Stimulated activated effector memory CD8-positive, alpha-beta T cell treated with anti-CD3 and anti-CD28 coated beads, Interleukin-12 subunit alpha, Interleukin-12 subunit beta, amount 100 ng/mL, for 72 hours (primary cell): ENCODE data around the gene TTC28.
"Not testable (repeated sequence)": the region's sequence is repeated elsewhere in the genome, so short reads cannot be mapped to it uniquely, and the experiment has no call there.

Experiments used
- ATAC-seq: fragments of 150-1000 bp; cut with Tn5 transposase; 2 replicates; pipeline ENCODE4 v1.10.0; 2021
- DNase-seq, 2 donors: peaks; one replicate each; pipeline ENCODE4 v3.0.0; 2021 to 2022; ENCODE audit warnings: low spot score in 2 of 2
- H3K27ac Mint-ChIP-seq: one replicate; pipeline ENCODE4 v1.8.0; 2022; ENCODE audit warnings: mild to moderate bottlenecking, mixed read lengths
- H3K36me3 Mint-ChIP-seq: one replicate; pipeline ENCODE4 v1.8.0; 2022; ENCODE audit warnings: mild to moderate bottlenecking, mixed read lengths
- H3K4me1 Mint-ChIP-seq: one replicate; pipeline ENCODE4 v1.8.0; 2022; ENCODE audit warnings: mixed read lengths
- H3K4me3 Mint-ChIP-seq: one replicate; pipeline ENCODE4 v1.8.0; 2022; ENCODE audit warnings: mild to moderate bottlenecking, mixed read lengths
- H3K9me3 Mint-ChIP-seq: one replicate; pipeline ENCODE4 v1.8.0; 2022; ENCODE audit warnings: mixed read lengths

Gene TTC28

GRCh38 chr22:28222571-28222970 is 457.1 kb downstream of the TTC28 start:
- no peak for DNase-seq
- H3K4me1 Mint-ChIP-seq: no peaks in the 10 kb centered on the region
- no peak overlapping the region for H3K27ac Mint-ChIP-seq
- no peaks in the 10 kb centered on the region for H3K9me3 Mint-ChIP-seq
- no peak overlapping the region for H3K4me3 Mint-ChIP-seq
- no peak for ATAC-seq
- no peaks in the 10 kb centered on the region for H3K36me3 Mint-ChIP-seq

GRCh38 chr22:28222052-28222451 is 457.6 kb downstream of the TTC28 start:
- no peaks in the 10 kb centered on the region for H3K9me3 Mint-ChIP-seq
- no peaks in the 10 kb centered on the region for H3K36me3 Mint-ChIP-seq
- DNase-seq (no peak), ATAC-seq (no peak)
- no peaks in the 10 kb centered on the region for H3K4me1 Mint-ChIP-seq
- no peak overlapping the region for H3K27ac Mint-ChIP-seq
- H3K4me3 Mint-ChIP-seq: no peak overlapping the region

GRCh38 chr22:28220626-28221363 is 458.8 kb downstream of the TTC28 start:
- Mint-ChIP-seq H3K4me1 (no peaks in the 10 kb centered on the region), H3K36me3 (no peaks in the 10 kb centered on the region), H3K4me3 (no peak overlapping the region), H3K9me3 (no peaks in the 10 kb centered on the region), H3K27ac (no peak overlapping the region)
- ATAC-seq: no peak
- DNase-seq: no peak

GRCh38 chr22:28217277-28217676 is 462.4 kb downstream of the TTC28 start:
- no peak for ATAC-seq
- no peak for DNase-seq
- no peaks in the 10 kb centered on the region for H3K36me3 Mint-ChIP-seq
- no peaks in the 10 kb centered on the region for H3K4me1 Mint-ChIP-seq
- no peak overlapping the region for H3K4me3 Mint-ChIP-seq
- H3K9me3 Mint-ChIP-seq: no peaks in the 10 kb centered on the region
- H3K27ac Mint-ChIP-seq: no peak overlapping the region

- H3K4me3 Mint-ChIP-seq, ATAC-seq, H3K27ac Mint-ChIP-seq, DNase-seq, H3K9me3 Mint-ChIP-seq, H3K4me1 Mint-ChIP-seq, H3K36me3 Mint-ChIP-seq: not testable (repeated sequence)
Observed at GRCh38 chr22:28214750-28215149, 464.9 kb downstream of the TTC28 start.

- ATAC-seq, H3K9me3 Mint-ChIP-seq: not testable (repeated sequence)
Observed at GRCh38 chr22:28209457-28209856, 470.2 kb downstream of the TTC28 start.

GRCh38 chr22:28208787-28209186 is 470.9 kb downstream of the TTC28 start:
- Mint-ChIP-seq H3K27ac (no peak overlapping the region), H3K36me3 (no peaks in the 10 kb centered on the region), H3K4me1 (no peaks in the 10 kb centered on the region), H3K9me3 (peaks cover 4% of the 10 kb centered on the region), H3K4me3 (no peak overlapping the region)
- DNase-seq (no peak), ATAC-seq (no peak)

More at GRCh38 chr22:28209457-28209856, 470.2 kb downstream of the TTC28 start:
- H3K27ac Mint-ChIP-seq, H3K4me3 Mint-ChIP-seq, H3K4me1 Mint-ChIP-seq, H3K36me3 Mint-ChIP-seq, DNase-seq: not testable (repeated sequence)

- Mint-ChIP-seq H3K9me3 (peaks cover 4% of the 10 kb centered on the region), H3K27ac (no peak overlapping the region), H3K4me3 (no peak overlapping the region), H3K36me3 (no peaks in the 10 kb centered on the region), H3K4me1 (no peaks in the 10 kb centered on the region)
- DNase-seq (no peak), ATAC-seq (no peak)
Observed at GRCh38 chr22:28208036-28208435, 471.6 kb downstream of the TTC28 start.

- no peak overlapping the region for H3K4me3 Mint-ChIP-seq
- H3K9me3 Mint-ChIP-seq: peaks cover 4% of the 10 kb centered on the region
- DNase-seq: no peak
- no peak overlapping the region for H3K27ac Mint-ChIP-seq
- H3K36me3 Mint-ChIP-seq: no peaks in the 10 kb centered on the region
- no peak for ATAC-seq
- H3K4me1 Mint-ChIP-seq: no peaks in the 10 kb centered on the region
Observed at GRCh38 chr22:28207281-28208030, 472.2 kb downstream of the TTC28 start.

GRCh38 chr22:28205926-28206325 is 473.7 kb downstream of the TTC28 start:
- H3K36me3 Mint-ChIP-seq: no peaks in the 10 kb centered on the region
- H3K9me3 Mint-ChIP-seq: peaks cover 4% of the 10 kb centered on the region
- DNase-seq: no peak
- no peak overlapping the region for H3K27ac Mint-ChIP-seq
- no peak overlapping the region for H3K4me3 Mint-ChIP-seq
- no peak for ATAC-seq
- no peaks in the 10 kb centered on the region for H3K4me1 Mint-ChIP-seq

- ATAC-seq (no peak), DNase-seq (no peak)
- Mint-ChIP-seq H3K4me1 (no peaks in the 10 kb centered on the region), H3K4me3 (no peak overlapping the region), H3K27ac (no peak overlapping the region), H3K9me3 (no peaks in the 10 kb centered on the region), H3K36me3 (no peaks in the 10 kb centered on the region)
Observed at GRCh38 chr22:28204382-28204781, 475.3 kb downstream of the TTC28 start.

GRCh38 chr22:28203286-28203685 is 476.4 kb downstream of the TTC28 start:
- DNase-seq: no peak
- Mint-ChIP-seq H3K4me3 (no peak overlapping the region), H3K4me1 (no peaks in the 10 kb centered on the region), H3K36me3 (no peaks in the 10 kb centered on the region), H3K9me3 (no peaks in the 10 kb centered on the region), H3K27ac (no peak overlapping the region)
- ATAC-seq: no peak

GRCh38 chr22:28198692-28199091 is 480.9 kb downstream of the TTC28 start:
- Mint-ChIP-seq H3K4me3 (no peak overlapping the region), H3K36me3 (no peaks in the 10 kb centered on the region), H3K9me3 (no peaks in the 10 kb centered on the region), H3K27ac (no peak overlapping the region), H3K4me1 (no peaks in the 10 kb centered on the region)
- ATAC-seq (no peak), DNase-seq (no peak)

- not testable (repeated sequence) for ATAC-seq, H3K4me1 Mint-ChIP-seq, H3K4me3 Mint-ChIP-seq, H3K27ac Mint-ChIP-seq, H3K36me3 Mint-ChIP-seq, DNase-seq, H3K9me3 Mint-ChIP-seq
Observed at GRCh38 chr22:28191571-28191970, 488.1 kb downstream of the TTC28 start.

GRCh38 chr22:28188178-28188879 is 491.3 kb downstream of the TTC28 start:
- H3K4me3 Mint-ChIP-seq: no peak overlapping the region
- ATAC-seq (no peak), DNase-seq (no peak)
- H3K4me1 Mint-ChIP-seq: no peaks in the 10 kb centered on the region
- no peaks in the 10 kb centered on the region for H3K9me3 Mint-ChIP-seq
- H3K36me3 Mint-ChIP-seq: no peaks in the 10 kb centered on the region
- no peak overlapping the region for H3K27ac Mint-ChIP-seq

- H3K9me3 Mint-ChIP-seq: no peaks in the 10 kb centered on the region
- H3K27ac Mint-ChIP-seq: no peak overlapping the region
- ATAC-seq (no peak), DNase-seq (no peak)
- H3K4me3 Mint-ChIP-seq: no peak overlapping the region
- no peaks in the 10 kb centered on the region for H3K36me3 Mint-ChIP-seq
- no peaks in the 10 kb centered on the region for H3K4me1 Mint-ChIP-seq
Observed at GRCh38 chr22:28187612-28188011, 492.0 kb downstream of the TTC28 start.
